HG03432 (cell line): ENCODE data around the gene HDAC4.

Experiments
- ATAC-seq: cut with Tn5 transposase; IDR thresholded peaks from one replicate; pipeline ENCODE4 v1.9.1; 2021; ENCODE audit warnings: mild to moderate bottlenecking, moderate library complexity; ENCODE audit not compliant: unreplicated experiment

The HDAC4 gene

DNA sequence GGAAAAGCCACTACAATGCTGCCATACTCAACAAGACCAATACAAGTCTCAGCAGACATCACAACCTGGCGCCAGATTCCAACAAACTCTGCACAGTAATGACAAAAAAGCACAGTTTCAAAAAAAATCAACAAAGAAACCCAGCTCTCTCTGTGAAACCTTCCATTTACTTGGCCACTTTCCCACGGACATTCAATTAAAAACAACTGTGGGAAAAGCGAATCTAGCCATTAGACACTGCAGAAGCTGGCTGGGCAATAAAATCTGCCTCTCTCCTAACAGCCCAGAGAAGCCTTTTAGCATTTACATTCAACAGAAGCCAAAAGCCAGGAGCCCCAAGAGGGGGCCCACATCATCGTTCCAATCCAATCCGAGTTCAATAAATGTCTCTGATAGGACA is 128.9 kb downstream of the HDAC4 start:
- ATAC-seq = no peak

GRCh38 chr2:239271471-239271870 is 129.3 kb downstream of the HDAC4 start:
- ATAC-seq = no peak

- ATAC-seq = no peak
Measured at GRCh38 chr2:239269916-239270315, 130.9 kb downstream of the HDAC4 start.

DNA sequence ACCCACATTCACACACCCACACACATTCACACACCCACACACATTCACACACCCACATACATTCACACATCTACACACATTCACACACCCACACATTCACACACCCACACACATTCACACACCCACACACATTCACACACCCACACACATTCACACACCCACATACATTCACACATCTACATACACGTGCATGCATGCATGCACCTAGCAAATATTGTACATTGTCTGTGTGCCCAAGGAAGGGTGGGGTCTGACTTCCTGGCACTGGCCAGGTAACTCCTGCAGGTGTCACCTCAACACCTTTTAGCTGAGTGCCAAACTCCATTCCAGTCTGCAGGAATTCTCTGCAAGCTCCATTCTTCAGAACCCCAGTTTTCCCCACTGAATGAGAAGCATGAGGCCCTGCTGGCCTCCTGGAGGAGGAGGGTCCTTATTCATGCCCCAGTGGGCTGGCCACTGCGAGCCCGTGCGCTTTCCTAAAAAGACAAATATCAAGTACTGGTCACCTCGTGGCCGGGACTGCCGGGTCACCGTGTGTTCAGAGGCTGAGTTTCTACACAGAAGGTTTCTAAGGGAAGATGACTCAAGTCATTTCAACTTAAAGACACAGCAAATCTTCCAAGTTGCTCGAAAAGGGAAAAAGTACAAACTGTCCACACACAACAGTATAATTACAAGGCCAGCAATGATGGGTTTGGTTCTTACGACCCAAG is 131.5 kb downstream of the HDAC4 start:
- no peak for ATAC-seq

DNA sequence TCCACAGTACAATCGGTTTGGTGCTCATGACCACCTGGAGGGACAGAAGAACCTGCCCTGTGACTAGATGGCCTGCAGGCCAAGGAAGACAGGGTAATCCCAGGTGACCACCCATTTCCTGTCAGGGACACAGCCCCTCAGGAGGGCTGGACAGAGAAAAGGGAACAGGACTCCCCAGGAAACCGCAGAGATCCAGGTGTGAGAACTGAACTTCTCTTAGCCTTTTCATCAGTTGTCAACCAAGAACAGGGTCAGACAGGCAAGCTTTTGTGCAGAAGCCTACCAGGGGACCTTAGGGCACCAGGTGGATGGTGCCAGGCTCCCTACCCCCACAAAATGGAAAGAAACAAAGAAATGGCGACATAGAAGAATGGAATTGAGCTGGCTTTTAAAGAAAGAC is 132.3 kb downstream of the HDAC4 start:
- ATAC-seq = no peak

GRCh38 chr2:239268082-239268481 is 132.7 kb downstream of the HDAC4 start:
- no peak for ATAC-seq

DNA sequence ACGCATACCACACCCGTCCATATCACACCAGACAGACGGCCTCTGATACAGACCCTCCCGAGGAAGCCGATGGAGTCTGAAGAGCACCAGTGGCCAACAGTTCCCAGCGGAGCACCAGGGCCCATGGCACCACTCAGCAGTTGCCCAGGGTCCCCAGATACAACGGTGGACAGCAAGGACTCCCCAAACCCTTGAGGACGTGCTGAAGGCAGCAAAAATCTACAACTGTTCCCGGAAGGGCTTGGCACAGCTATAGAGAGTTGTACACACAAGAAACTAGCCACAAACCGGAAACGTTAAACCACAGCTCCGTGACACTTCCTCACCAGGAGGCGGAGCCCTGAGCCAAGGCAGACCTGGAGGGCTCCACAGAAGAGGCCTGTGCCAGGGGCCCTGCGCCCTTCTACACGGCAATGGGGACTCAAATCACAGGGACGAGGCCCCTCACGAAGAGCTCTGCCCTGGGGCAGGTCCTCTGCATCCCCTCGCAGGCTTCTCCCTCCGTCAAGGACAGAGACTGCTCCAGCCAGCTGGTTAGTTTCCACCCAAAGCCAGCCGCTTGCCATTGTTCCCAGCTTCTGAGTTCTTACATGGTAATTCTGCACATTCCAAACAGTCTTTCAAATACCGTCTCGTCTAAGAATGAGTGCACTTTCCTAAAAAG is 133.4 kb downstream of the HDAC4 start:
- peak; percentile 88 for ATAC-seq

DNA sequence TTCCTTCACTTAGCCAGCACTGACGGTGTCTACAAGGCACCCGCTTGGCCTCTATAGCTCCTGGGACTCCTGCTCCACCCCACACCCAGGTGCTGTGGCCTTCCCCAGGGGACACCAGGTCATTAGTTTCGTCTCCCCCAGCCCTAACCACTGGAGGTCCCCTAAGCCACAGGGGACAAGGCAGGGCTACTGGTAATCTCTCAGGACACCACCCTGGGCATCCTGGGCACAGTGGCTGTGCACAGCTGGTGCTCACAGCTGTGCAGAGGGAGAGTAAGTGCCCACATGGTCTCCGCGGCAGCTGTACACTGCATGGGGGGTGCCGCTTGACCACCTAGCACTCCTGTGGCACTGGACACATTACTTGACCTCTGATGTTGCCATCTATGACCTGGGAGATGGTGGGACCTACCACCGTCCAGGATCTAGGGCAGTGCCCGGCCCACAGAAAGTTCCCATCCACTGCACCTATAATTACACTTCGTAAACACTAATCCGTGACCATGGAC is 134.0 kb downstream of the HDAC4 start:
- ATAC-seq = peak; percentile 21

DNA sequence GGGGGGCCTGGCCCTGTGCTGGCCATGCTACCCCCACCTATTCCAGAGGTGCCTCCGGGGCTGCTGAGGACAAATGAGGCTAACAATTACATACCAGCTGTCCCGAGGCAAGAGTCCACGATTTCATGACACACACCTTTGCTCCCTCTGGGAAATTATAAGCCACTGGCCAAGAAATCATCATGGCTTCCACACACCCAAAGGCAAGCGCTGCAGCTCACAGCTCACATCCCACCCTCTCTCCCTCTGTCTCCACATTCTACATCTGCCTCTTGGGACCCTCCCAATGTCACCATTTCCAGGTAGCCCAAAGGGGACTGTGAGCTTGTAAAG is 134.4 kb downstream of the HDAC4 start:
- ATAC-seq = no peak

GRCh38 chr2:239265681-239266433 is 135.0 kb downstream of the HDAC4 start:
- ATAC-seq = no peak

DNA sequence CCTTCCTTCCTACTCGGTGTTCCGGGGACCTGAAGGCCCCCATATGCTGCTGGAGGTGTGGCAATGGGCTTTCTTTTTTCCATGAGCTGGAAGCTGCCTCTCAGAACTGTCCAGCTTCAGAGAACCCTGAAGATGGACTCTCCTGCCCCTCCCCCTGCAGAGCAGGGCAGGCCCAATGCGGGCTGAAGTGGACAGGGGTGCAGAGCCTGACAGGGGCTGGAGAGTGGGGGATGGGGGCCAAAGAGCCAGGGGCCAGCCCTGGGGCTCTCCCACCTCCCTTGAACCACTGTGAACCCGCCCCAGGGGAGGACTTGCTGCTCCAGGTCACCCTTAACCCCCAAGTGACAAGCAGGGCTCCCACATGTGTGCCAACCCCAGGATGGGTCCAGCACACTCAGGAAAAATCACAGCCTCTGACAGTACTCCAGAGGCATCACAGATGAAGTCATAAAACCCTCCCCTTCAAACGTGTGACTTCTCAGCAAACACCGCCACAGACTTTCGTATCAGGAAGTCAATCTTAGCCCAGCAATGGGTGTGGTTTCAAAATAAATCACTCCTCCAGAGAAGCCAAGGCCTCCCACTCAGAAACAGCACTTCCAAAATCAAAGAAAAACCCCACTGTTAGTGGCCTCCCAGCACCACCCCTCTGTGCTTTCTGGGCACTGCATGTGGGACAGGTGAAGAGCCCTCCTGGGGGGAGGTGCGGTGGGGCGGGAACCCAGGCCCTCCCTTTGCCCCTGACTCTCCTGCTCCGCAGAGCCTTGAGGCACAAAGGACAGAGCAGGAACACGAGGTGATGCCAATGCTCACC is 135.8 kb downstream of the HDAC4 start:
- peak; percentile 50 for ATAC-seq

DNA sequence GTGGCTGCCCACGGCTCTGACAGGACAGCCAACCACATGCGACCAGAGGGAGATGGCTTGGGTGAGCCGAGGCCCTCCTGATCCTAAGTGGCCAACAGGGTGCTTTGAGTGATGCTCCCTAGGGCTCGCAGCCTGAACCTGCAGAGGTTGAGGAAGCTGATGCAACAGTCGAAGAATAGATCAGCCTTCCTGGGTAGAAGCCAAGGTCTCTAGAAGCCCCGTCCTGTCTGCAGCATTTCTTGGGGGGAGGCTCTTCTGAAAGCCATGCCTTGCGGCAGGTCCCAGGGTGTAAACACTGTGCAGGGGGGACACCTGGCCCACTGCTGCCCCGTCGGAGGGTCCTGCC is 136.4 kb downstream of the HDAC4 start:
- ATAC-seq = no peak

- ATAC-seq = no peak
Measured at GRCh38 chr2:239263669-239264491, 136.9 kb downstream of the HDAC4 start.

- ATAC-seq = no peak
Measured at GRCh38 chr2:239263231-239263630, 137.6 kb downstream of the HDAC4 start.

GRCh38 chr2:239262484-239263230 is 138.2 kb downstream of the HDAC4 start:
- no peak for ATAC-seq

DNA sequence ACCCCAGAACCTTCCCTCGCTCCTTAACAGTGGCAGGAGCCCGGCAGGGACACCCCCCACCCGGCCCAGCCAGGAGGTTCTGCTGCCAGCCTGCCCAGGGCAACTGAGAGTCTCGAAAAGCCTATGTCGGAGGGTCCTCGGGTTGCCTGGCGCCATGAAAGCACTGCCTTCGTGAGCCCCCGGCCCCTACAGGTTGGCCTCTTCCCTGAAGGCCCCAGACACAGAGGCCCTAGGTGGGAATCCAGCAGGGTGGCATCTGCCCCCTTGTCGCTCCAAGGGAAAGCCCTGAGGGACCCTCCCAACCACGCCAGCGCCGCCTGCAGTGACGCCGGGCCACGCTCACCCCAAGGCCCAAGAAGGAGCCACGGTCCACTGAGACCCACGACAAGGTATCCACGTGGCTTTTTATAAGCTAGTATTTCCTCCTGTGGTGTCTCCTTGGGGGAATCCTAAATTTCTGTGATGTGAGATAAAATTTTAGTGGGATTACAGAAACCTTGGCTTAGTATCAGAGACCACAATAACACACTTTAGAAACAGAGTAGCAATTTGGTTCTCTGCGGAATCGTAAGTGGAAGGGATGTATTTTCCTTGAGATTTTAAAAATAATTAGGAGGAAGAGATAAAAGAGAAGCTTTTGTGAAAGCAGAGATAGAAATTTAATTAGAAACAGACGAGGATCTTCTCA is 138.9 kb downstream of the HDAC4 start:
- no peak for ATAC-seq

DNA sequence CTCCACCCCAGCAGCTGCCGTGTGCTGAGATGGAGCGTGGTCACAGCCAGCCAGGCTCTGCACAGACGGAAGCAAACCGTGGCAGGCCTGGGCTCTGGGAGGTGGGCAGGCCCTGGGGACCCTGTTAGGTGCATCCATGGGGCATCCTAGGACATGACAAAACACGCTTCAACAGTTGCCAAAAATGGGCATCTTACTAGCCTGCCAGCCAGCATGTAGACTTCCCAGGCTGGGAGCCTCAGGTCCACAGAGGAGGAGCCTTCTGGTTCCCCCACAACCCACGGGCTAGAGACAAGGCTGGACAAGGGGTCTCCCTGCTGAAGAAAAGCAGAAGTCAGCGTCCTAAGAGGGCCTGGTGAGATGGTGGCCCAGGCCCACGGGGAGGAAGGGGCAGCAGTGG is 139.5 kb downstream of the HDAC4 start:
- ATAC-seq = no peak

GRCh38 chr2:239260546-239261327 is 140.1 kb downstream of the HDAC4 start:
- no peak for ATAC-seq
